ENCODE measurements around the gene POM121.
"Not testable (repeated sequence)": the region's sequence is repeated elsewhere in the genome, so short reads cannot be mapped to it uniquely, and the experiment has no call there.

The POM121 gene

GRCh38 chr7:72949686-72950085, 24.8 kb downstream of the POM121 start:
- not testable (repeated sequence) for DNase-seq

DNA sequence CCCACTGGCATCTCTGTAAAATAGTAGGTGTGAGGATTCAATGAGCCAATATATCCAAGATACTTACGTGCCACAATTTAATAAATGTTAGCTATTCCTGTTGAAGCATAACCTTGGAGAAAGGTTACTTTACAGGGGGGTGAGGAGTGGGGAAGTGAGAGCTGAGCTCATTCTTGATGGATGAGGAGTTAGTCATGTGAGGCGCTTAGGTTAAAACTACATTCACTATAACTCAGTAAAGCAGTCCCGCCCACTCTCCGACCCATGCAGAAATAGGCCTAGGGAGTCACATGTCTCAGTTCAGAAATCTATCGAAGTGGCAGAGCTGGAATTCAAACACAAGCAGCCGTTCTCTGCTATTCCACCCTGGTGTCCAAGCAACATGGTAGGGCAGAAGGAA, 25.5 kb downstream of the POM121 start:
- DNase-seq, result not testable (repeated sequence)

DNA sequence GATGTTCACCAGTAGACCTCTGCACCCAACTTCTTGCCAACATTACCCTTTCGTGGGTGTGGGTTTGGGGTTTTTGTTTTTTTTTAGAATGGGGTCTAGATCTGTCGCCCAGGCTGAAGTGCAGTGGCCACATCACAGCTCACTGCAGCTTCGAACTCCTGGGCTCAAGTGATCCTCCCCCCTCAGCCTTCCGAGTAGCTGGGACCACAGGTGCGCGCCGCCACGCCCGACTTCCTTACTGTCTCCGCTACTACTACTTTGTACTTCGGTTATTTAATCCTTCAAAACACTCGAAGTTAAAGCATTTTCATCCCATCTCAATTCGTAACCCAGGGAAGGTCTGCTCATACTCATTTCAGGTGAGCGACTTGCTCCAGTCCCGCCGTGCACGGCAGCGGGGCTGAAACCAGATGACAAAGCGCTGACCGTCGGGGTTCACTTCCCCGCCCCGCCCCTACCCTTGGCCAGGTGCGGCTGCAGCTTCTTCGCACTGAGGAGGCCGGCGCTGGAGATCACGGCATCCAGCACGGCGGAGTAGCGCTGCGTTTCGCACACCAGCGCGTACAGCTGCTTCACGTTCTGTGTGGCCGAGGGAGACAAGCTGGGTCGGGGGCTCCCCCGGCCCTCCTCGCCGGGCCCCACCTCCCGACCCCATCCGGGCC, 29.1 kb downstream of the POM121 start:
- not testable (repeated sequence) for DNase-seq

DNA sequence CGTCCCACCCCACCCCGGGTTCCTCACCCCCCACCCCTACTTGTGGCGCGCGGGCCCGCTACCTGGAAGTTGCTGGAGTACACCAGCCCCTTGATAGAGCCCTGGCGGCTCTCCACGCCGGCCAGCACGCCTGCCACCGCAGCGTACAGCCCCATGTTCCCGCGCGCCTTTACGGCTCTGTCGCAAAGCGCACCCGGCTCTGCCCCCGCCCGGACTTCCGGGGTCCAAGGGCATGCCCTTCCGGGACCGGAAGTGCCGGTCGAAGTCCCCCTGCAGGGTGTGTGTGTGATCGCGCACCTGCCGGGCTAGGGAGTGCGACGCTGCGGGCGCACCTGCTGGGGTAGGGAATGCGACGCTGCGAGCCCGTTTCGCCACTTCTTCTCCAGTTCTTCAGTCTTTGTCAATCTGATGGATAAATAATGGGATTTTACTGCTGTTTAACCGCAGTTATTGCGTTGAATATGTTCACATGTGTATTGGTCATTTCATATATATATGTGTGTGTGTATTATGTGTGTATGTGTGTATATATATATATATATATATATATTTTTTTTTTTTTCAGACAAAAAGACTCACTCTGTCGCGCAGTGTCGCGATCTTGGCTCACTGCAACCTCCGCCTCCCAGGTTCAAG, 29.8 kb downstream of the POM121 start:
- DNase-seq, result not testable (repeated sequence)

- not testable (repeated sequence) for DNase-seq
These were observed 35.1 kb downstream of the POM121 start for GRCh38 chr7:72960029-72960428.

DNA sequence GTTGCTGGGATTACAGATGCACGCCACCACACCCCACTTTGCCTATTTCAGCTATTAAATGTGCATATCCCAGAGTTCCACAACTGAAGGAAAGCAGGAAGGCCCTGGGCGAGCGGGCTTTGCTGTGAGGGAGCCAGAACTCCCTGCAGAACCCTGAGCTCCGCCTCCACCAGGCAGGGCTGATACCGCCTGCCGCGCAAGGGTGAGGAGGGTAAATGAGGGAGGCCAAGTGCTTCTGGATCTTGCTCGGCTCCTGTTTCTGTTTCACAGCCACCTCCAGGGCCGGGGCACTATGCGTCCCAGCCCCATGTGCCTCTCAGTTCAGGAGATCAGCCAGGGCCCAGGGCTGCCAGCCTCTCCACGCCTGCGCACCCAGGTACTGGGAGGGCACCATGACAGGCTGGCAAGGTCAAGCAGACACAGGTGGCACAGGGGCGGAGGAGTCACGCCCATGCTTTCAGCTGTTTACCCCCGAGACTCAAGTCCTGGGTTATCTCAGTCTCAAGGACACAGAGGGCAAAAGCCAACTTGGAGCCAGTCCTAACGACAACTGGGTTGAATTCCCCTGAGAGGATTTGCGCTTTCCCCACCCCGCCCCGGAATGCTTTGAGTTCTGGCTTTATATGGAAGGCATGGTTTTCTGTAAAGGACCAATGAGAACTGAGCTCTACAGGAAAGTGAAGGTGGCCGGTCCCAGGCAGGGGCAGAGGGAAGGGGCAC, 35.9 kb downstream of the POM121 start:
- not testable (repeated sequence) for DNase-seq

- DNase-seq, result not testable (repeated sequence)
These were observed 36.4 kb downstream of the POM121 start for GRCh38 chr7:72961346-72961650.

GRCh38 chr7:72963056-72963455, 38.2 kb downstream of the POM121 start:
- not testable (repeated sequence) for DNase-seq

DNA sequence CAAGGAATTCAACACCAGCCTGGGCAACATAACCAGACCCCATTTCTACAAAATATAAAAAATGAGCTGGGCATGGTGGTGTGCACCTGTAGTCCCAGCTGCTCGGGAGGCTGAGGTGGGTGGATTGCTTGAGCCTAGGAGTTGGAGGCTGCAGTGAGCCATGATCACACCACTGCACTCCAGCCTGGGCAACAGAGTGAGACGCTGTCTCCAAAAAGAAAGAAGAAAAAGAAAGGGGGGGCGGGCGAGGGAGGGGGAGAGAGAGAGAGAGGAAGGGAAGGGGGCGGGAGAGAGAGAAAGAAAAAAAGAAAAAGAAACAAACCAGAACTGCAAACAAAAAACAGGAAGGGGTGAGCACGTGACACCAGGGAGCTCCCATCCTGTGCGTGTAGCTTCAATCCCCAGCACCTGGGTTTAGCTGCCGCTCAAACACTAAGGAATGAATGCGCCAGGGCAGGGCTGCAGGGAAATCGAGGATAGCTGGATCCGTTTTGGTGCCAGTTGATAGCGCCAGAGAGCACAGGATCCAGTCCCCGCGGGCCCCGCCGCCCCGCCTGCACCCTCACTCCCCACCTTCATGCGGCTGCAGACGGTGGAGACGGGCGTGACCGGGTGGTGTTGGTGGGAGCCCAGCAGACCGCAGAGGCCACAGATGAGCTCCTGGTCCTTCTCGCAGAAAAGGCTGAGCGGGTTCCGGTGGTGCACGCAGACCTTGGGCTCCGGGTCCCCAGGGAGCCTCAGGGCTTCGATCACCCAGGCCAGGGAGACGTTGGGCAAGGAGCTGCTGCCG, 40.5 kb downstream of the POM121 start:
- DNase-seq, result not testable (repeated sequence)

DNA sequence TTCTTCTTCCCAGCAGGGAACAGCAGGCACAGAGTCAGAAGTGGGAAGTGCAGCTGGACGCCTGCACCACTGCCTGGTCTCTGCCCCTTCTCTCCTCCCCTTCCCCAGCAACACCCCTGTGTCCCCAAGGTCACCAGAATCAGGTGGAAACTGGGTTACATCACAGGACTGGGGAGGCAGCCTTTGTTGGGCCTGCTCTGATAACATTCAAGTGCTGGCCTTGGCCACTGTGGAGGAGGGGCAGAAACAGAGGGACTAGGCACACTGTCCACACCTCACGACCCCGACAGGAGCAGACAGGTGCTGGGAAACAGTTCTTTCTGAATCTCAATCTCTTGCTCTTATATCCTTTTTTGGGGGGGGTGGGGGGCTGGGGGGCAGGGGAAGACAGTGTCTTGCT, 42.0 kb downstream of the POM121 start:
- not testable (repeated sequence) for DNase-seq

- not testable (repeated sequence) for DNase-seq
These were observed 44.2 kb downstream of the POM121 start, which contains the start of gene TRIM74 for GRCh38 chr7:72968980-72969516. Gene TRIM74 (minus strand): TSS chr7:72969466. CDS start chr7:72966157, 3,309 bp downstream.

DNA sequence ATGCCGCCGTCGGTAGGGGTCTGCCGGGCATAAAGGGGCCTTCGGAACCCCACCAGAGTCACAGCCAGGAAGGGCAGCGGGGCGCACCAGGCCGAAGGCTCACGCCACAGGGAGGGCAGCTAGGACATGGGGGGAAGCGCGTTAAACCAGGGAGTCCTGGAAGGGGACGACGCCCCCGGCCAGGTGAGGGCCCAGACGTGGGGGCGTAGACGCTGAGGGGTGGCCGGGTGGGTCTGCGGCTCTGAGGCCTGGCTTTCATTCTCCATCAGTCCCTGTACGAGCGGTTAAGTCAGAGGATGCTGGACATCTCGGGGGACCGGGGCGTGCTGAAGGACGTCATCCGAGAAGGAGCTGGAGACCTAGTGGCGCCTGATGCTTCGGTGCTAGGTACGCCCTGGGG, 44.8 kb downstream of the POM121 start:
- DNase-seq, result not testable (repeated sequence)

GRCh38 chr7:72971505-72971904, 46.6 kb downstream of the POM121 start:
- not testable (repeated sequence) for DNase-seq

DNA sequence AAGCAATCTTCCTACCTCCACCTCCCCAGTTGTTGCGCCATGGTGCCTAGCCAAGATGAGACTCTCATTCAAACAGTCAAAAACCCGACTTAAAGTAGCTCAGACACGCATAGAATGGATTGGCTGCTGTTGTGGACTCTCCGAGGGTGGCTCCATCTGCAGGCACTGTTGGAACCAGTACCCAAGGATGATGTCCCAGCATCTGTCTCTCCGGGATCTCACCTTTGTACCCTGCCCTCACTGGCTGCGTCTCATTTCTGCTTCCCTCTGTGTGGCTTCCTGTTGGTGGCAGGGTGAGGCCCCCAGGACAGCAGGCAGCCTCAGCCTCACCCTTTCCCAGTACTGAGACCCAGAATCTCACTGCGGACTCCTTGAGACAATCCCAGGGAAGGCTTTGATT, 49.9 kb downstream of the POM121 start:
- DNase-seq, result not testable (repeated sequence)

- not testable (repeated sequence) for DNase-seq
These were observed 50.9 kb downstream of the POM121 start for GRCh38 chr7:72975656-72976286.

GRCh38 chr7:72976434-72976833, 51.5 kb downstream of the POM121 start:
- DNase-seq, result not testable (repeated sequence)

DNA sequence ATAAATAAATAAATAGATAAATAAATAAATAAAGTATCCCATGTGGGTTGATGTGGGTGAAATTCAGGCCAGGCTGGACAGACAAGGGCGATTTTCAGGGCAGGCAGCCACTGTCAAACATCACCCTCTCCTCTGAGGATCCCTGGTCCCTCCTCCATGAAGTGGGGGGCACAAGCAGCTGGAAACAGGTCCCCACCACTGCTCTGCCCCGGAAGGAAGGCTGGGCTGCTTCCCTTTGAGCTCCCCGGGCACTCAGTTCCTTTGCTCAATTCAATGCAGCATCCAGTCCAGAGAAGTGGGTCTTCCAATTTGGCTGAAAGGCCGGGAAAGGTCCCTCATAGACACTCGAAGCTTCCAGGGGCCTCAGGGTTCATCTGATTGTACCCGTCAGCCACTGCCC, 55.5 kb downstream of the POM121 start:
- not testable (repeated sequence) for DNase-seq

DNA sequence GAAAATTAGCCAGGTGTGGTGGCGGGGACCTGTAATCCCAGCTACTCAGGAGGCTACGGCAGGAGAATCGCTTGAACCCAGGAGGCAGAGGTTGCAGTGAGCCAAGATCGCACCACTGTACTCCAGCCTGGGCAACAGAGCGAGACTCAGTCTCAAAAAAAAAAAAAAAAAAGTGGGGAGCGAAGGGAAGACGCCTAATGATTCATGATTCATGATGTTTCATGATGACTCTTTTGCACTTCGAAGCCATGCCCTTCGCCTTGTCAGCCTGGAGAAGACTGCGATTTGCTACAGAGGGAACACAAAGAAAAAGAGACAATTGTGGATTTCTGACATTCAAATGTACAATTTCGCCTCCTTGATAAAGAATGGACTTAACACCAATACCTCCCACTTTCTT, 57.2 kb downstream of the POM121 start:
- DNase-seq, result not testable (repeated sequence)

DNA sequence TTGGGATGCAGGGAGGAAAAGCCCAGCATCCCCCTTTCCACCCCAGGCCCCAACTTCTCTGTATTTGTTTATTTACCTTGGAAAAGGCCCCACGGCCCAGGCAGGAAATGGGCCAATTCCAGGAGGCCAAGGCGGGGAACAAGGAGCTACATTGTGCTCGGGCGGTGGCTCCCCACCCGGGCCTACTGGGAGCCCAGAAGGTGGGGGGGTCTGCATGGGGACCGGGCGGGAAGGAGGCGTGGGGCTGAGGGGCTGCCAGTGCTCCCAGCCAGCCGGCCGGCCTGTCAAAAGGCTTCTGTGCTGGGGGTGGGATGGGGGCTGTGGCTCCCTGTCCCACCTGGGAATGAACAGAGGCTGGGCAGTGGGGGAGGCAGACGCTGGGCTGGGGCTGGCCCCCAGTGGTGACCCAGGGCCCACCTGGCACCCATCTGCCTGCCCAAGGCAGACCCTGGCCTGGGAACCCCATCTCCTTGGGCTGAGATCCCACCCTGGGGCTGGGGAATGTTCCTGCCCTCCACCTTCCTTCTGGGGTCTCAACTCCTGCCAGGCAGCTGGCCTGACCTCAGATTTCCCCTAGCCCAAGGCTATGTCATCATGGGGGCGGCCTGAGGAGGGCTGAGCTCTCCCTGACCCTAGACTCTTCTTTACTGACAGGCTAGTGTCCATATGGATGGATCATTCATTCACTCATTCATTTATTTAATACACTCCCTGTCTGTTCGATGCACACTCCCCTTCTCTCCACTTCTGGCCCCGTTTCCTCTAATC, 65.4 kb downstream of the POM121 start:
- DNase-seq, result not testable (repeated sequence)

DNA sequence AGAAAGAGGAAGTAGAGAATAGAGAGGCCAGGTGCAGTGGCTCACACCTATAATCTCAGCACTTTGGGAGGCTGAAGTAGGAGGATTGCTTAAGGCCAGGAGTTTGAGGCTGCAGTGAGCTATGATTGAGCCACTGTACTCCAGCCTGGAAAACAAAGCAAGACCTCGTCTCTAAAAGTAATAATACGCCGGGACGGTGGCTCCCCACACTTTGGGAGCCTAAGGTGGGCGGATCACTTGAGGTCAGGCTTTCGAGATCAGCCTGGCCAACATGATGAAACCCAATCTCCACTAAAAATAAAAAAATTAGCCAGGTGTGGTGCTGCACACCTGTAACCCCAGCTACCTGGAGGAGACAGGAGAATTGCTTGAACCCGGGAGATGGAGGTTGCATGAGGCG, 70.6 kb downstream of the POM121 start:
- DNase-seq, result not testable (repeated sequence)

DNA sequence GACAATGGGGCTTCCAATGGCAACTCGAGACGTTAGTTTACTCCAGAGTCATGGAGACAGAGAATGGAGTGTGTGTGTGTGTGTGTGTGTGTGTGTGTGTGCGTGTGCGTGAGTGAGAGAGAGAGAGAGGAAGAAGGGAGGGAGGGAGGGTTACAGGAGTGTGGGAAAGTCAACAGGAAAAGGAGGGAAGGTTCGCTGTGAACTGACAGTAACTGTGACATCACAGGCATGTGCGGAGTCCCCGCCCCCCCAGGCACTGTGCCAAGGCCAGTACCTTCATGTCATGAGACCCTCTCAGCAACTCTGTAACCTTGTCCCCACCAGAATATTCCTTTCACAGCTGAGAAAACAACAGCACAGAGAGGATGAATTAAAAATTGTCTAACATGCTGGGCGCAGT, 72.6 kb downstream of the POM121 start:
- DNase-seq, result not testable (repeated sequence)
